ENCODE measurements around the gene PKN1.

DNA sequence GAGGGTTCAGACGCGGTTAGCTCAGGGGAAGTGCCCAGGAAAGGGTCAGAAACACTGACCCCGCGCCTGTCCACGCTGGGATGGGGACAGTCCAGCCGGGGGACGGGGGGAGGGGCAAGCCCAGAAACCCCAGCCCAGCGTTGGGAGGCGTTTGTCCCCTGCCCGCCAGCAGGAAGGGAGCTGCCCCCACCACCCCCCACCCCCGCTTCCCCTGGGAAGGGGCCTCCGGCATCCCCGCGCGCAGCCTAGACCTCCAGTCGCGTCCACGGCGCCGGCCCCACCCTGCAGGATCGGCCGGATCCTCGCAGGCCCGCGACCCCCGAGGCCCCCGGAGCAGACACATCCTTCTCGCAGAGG is 62.5 kb downstream of the PKN1 start:
- TF ChIP-seq RFX5 (IDR thresholded peaks at IDR 0.05; ENCODE audit: low read depth, low read length) (no peak), ESRRA (IDR thresholded peaks at IDR 0.05; ENCODE audit: low read length) (no peak), TCF7 (IDR thresholded peaks at IDR 0.05; ENCODE audit: borderline replicate concordance) (no peak), SREBF2 (IDR thresholded peaks at IDR 0.05; ENCODE audit: low read length) (no peak), POU2F2 (IDR thresholded peaks at IDR 0.05; ENCODE audit: borderline replicate concordance, low read depth, low read length) (no peak), PAX8 (IDR thresholded peaks at IDR 0.05) (no peak), CEBPB (IDR thresholded peaks at IDR 0.05; ENCODE audit: borderline replicate concordance in 1 of 2, low read depth in 2 of 2, low read length in 2 of 2) (no peak), HCFC1 (IDR thresholded peaks at IDR 0.05; ENCODE audit: low read length) (no peak), NFIC (IDR thresholded peaks at IDR 0.05; ENCODE audit: low read depth, low read length) (no peak), RAD21 (IDR thresholded peaks at IDR 0.05; ENCODE audit: insufficient read depth, low read depth, low read length) (no peak), POLR2AphosphoS5 (IDR thresholded peaks at IDR 0.05; ENCODE audit: low read length) (no peak)
- TF ChIP-seq, protein P1, sequence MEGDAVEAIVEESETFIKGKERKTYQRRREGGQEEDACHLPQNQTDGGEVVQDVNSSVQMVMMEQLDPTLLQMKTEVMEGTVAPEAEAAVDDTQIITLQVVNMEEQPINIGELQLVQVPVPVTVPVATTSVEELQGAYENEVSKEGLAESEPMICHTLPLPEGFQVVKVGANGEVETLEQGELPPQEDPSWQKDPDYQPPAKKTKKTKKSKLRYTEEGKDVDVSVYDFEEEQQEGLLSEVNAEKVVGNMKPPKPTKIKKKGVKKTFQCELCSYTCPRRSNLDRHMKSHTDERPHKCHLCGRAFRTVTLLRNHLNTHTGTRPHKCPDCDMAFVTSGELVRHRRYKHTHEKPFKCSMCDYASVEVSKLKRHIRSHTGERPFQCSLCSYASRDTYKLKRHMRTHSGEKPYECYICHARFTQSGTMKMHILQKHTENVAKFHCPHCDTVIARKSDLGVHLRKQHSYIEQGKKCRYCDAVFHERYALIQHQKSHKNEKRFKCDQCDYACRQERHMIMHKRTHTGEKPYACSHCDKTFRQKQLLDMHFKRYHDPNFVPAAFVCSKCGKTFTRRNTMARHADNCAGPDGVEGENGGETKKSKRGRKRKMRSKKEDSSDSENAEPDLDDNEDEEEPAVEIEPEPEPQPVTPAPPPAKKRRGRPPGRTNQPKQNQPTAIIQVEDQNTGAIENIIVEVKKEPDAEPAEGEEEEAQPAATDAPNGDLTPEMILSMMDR (IDR thresholded peaks at IDR 0.05 in 2 of 3, conservative IDR thresholded peaks at IDR 0.05 in 1 of 3; ENCODE audit: control insufficient read depth in 2 of 3, extremely low read depth in 1 of 3, insufficient read depth in 1 of 3, low read depth in 3 of 3, low read length in 3 of 3): no peak
- TF ChIP-seq, protein P2, sequence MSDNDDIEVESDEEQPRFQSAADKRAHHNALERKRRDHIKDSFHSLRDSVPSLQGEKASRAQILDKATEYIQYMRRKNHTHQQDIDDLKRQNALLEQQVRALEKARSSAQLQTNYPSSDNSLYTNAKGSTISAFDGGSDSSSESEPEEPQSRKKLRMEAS (IDR thresholded peaks at IDR 0.05; ENCODE audit: low read depth, low read length): no peak

Measured in GM12878 (cell line).